GM06990 (cell line): ENCODE results near the gene GCN1.

Experiments used
- DNase-seq: peaks from one replicate; pipeline ENCODE4 v3.0.0-alpha.2; 2011; ENCODE audit not compliant: insufficient read length; ENCODE audit errors: extremely low read depth
- H3K27me3 ChIP-seq: replicated peaks from 2 replicates; pipeline ENCODE4 v1.6.0; 2011; ENCODE audit warnings: low read length; ENCODE audit not compliant: control insufficient read depth, insufficient read depth
- H3K36me3 ChIP-seq: 2 replicates; pipeline ENCODE4 v1.5.1; 2011; ENCODE audit warnings: low read length; ENCODE audit not compliant: control insufficient read depth, insufficient read depth
- H3K4me3 ChIP-seq: replicated peaks from 2 replicates; pipeline ENCODE4 v1.5.1; 2011; ENCODE audit warnings: low read depth, mild to moderate bottlenecking, control low read depth, low read length
- CTCF ChIP-seq: IDR thresholded peaks from 2 replicates; pipeline ENCODE4 v1.5.1; 2011; ENCODE audit warnings: low read length, control low read depth, mild to moderate bottlenecking, inconsistent platforms; ENCODE audit not compliant: insufficient read depth, poor library complexity, severe bottlenecking

The GCN1 gene

GRCh38 chr12:120235369-120236323 is 41.1 kb upstream of the GCN1 start:
- TF ChIP-seq CTCF, result peak; percentile 29
- no peak for DNase-seq
- Histone ChIP-seq H3K27me3 (no peaks in the 10 kb centered on the region), H3K4me3 (no peak overlapping the region), H3K36me3 (no peaks in the 10 kb centered on the region)

GRCh38 chr12:120234643-120235368 is 40.3 kb upstream of the GCN1 start:
- Histone ChIP-seq H3K36me3 (no peaks in the 10 kb centered on the region), H3K4me3 (no peak overlapping the region), H3K27me3 (no peaks in the 10 kb centered on the region)
- peak; percentile 30 for TF ChIP-seq CTCF
- no peak for DNase-seq

GRCh38 chr12:120231316-120232011 is 36.9 kb upstream of the GCN1 start:
- TF ChIP-seq CTCF, result no peak
- no peak overlapping the region for H3K4me3 ChIP-seq
- DNase-seq, result no peak

GRCh38 chr12:120230974-120231315 is 36.4 kb upstream of the GCN1 start:
- DNase-seq, result no peak
- H3K4me3 ChIP-seq, result no peak overlapping the region
- H3K36me3 ChIP-seq, result no peaks in the 10 kb centered on the region
- TF ChIP-seq CTCF, result no peak
- no peaks in the 10 kb centered on the region for H3K27me3 ChIP-seq

More at GRCh38 chr12:120231316-120232011, 36.9 kb upstream of the GCN1 start:
- no peaks in the 10 kb centered on the region for H3K27me3 ChIP-seq
- H3K36me3 ChIP-seq, result no peaks in the 10 kb centered on the region

- Histone ChIP-seq H3K4me3 (no peak overlapping the region), H3K27me3 (no peaks in the 10 kb centered on the region), H3K36me3 (no peaks in the 10 kb centered on the region)
- DNase-seq, result no peak
- no peak for TF ChIP-seq CTCF
Observed at GRCh38 chr12:120230326-120230973, 35.9 kb upstream of the GCN1 start.
